ENCODE data around the gene UIMC1. TPM values are rescaled to one million over a fixed set of nuclear protein-coding genes. Genes with fewer than 3 reads are reported as not detected.

The UIMC1 gene
- polyA plus RNA-seq, 1 of the 3 experiments (the other 2 are of a cell fraction), result 19.9 TPM

- POLR2A ChIA-PET, result no interaction called here
- CTCF ChIA-PET, result interaction anchor here (0.7 to 1.1 kb wide), 3 partner anchors 49 to 162 kb away, joined by 3 to 4 read pairs (median 3); no protein-coding TSS in a partner anchor
- H2AFZ ChIP-seq (ENCODE audit: low read depth), result no peak overlapping the region
- H3K27me3 ChIP-seq (ENCODE audit: insufficient read depth), result peaks cover 4% of the 10 kb centered on the region; the same call in 1 of the 2 replicates
- H3K9me3 ChIP-seq, result no peaks in the 10 kb centered on the region
- no peak for DNase-seq
- no peaks in the 10 kb centered on the region for H4K20me1 ChIP-seq (ENCODE audit: insufficient read depth)
- H3K27ac ChIP-seq (ENCODE audit: low read depth in 2 of 2, low read length in 1 of 2), result no peak overlapping the region; a peak in 1 of 4 replicates
- H3K36me3 ChIP-seq (replicated peaks in 1 of 2; ENCODE audit: control insufficient read depth in 1 of 2, insufficient read depth in 2 of 2, low read length in 1 of 2), result no peaks in the 10 kb centered on the region
- no peaks in the 10 kb centered on the region for H3K79me2 ChIP-seq (ENCODE audit: insufficient read depth)
- TF ChIP-seq MAX (IDR thresholded peaks at IDR 0.05; ENCODE audit: low read depth) (no peak), NRF1 (IDR thresholded peaks at IDR 0.05; ENCODE audit: low read depth, low read length) (no peak), IRF3 (IDR thresholded peaks at IDR 0.05; ENCODE audit: low read depth, low read length) (no peak), MXI1 (IDR thresholded peaks at IDR 0.05; ENCODE audit: low read depth, low read length) (no peak), RXRA (IDR thresholded peaks at IDR 0.05; ENCODE audit: borderline replicate concordance, low read depth) (no peak), CHD2 (IDR thresholded peaks at IDR 0.05; ENCODE audit: low read length, partially characterized antibody) (no peak), ELF1 (IDR thresholded peaks at IDR 0.05) (no peak), USF1 (IDR thresholded peaks at IDR 0.05; ENCODE audit: borderline replicate concordance, low read depth) (no peak), CTCF (IDR thresholded peaks at IDR 0.05) (no peak)
- H3K9ac ChIP-seq, result no peak overlapping the region
- H3F3A ChIP-seq (replicated peaks; ENCODE audit: insufficient read depth), result no peaks in the 10 kb centered on the region
- H3K4me2 ChIP-seq, result no peak overlapping the region
- no peaks in the 10 kb centered on the region for H3K9me2 ChIP-seq
- no peak overlapping the region for H3K4me3 ChIP-seq (ENCODE audit: low read depth in 2 of 2, low read length in 1 of 2)
- 63% methylated on average over 17 of the region's 28 CpGs for WGBS (ENCODE audit: low lambda C conversion rate)
- H3K4me1 ChIP-seq (ENCODE audit: control insufficient read depth in 1 of 2, insufficient read depth in 2 of 2, low read depth in 1 of 2, low read length in 1 of 2), result peaks cover 0 to 44% of the 10 kb centered on the region in 2 experiments; a peak in 2 of 4 replicates
Observed at GRCh38 chr5:176862330-176862995, 144.1 kb downstream of the UIMC1 start.

- H3K4me1 ChIP-seq (ENCODE audit: control insufficient read depth in 1 of 2, insufficient read depth in 2 of 2, low read depth in 1 of 2, low read length in 1 of 2), result peaks cover 0 to 33% of the 10 kb centered on the region in 2 experiments; a peak in 1 of 4 replicates
- no peak overlapping the region for H3K27ac ChIP-seq (ENCODE audit: low read depth in 2 of 2, low read length in 1 of 2)
- H4K20me1 ChIP-seq (ENCODE audit: insufficient read depth), result no peaks in the 10 kb centered on the region
- no peaks in the 10 kb centered on the region; the same call in 1 of the 2 replicates for H3K27me3 ChIP-seq (ENCODE audit: insufficient read depth)
- H3K4me2 ChIP-seq, result no peak overlapping the region
- no peaks in the 10 kb centered on the region for H3F3A ChIP-seq (replicated peaks; ENCODE audit: insufficient read depth)
- no peaks in the 10 kb centered on the region for H3K9me2 ChIP-seq
- DNase-seq, result no peak
- H2AFZ ChIP-seq (ENCODE audit: low read depth), result no peak overlapping the region
- H3K36me3 ChIP-seq (replicated peaks in 1 of 2; ENCODE audit: control insufficient read depth in 1 of 2, insufficient read depth in 2 of 2, low read length in 1 of 2), result no peaks in the 10 kb centered on the region
- no peak overlapping the region for H3K4me3 ChIP-seq (ENCODE audit: low read depth in 2 of 2, low read length in 1 of 2)
- no peaks in the 10 kb centered on the region for H3K79me2 ChIP-seq (ENCODE audit: insufficient read depth)
- H3K9ac ChIP-seq, result no peak overlapping the region
- ChIA-PET POLR2A (interaction anchor here (1.3 kb wide), 1 partner anchor 45 kb away, joined by 3 read pairs; no protein-coding TSS in a partner anchor), CTCF (interaction anchor here (0.8 to 1.3 kb wide), 2 partner anchors 44 to 201 kb away, joined by 4 to 5 read pairs; no protein-coding TSS in a partner anchor)
- H3K9me3 ChIP-seq, result no peaks in the 10 kb centered on the region
- 49% methylated on average over 5 of the region's 11 CpGs for WGBS (ENCODE audit: low lambda C conversion rate)
- TF ChIP-seq POLR2AphosphoS5 (IDR thresholded peaks at IDR 0.05; ENCODE audit: low read depth, low read length) (no peak), SMC3 (IDR thresholded peaks at IDR 0.05; ENCODE audit: low read depth, low read length) (no peak), MEF2A (IDR thresholded peaks at IDR 0.05; ENCODE audit: borderline replicate concordance, low read depth) (no peak), SIN3A (IDR thresholded peaks at IDR 0.05; ENCODE audit: borderline replicate concordance, low read depth, low read length) (no peak), RXRA (IDR thresholded peaks at IDR 0.05; ENCODE audit: borderline replicate concordance, low read depth) (no peak), EZH2phosphoT487 (IDR thresholded peaks at IDR 0.05; ENCODE audit: borderline replicate concordance, low read depth) (no peak), ZBTB33 (IDR thresholded peaks at IDR 0.05; ENCODE audit: borderline replicate concordance, low read depth) (no peak), IRF3 (IDR thresholded peaks at IDR 0.05; ENCODE audit: low read depth, low read length) (no peak), TCF12 (IDR thresholded peaks at IDR 0.05) (no peak)
Observed at GRCh38 chr5:176861276-176861675, 145.3 kb downstream of the UIMC1 start.
